HG03460 (cell line): ENCODE data around the gene DUSP2.

Experiments used
- ATAC-seq: cut with Tn5 transposase; IDR thresholded peaks from one replicate; pipeline ENCODE4 v1.9.1; 2021; ENCODE audit not compliant: unreplicated experiment

The DUSP2 gene

DNA sequence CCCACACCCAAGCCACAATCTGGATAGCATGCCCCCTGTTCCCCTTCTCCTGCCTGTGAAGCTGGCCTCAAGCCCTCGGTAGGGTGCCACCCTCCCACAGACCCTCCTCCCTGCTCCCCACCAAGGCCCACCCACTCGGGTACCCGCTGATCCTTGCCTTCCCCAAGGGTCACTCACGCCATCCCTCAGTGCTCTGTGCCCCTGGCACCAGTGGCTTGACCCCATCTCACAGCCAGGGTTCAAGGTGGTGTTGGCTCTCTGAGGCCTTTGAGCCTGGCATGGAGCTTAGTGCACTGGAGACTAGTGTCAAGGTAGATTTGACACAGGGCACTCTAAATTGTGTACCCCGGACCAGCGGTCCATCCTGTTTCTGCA is 40.8 kb downstream of the DUSP2 start:
- ATAC-seq: no peak

DNA sequence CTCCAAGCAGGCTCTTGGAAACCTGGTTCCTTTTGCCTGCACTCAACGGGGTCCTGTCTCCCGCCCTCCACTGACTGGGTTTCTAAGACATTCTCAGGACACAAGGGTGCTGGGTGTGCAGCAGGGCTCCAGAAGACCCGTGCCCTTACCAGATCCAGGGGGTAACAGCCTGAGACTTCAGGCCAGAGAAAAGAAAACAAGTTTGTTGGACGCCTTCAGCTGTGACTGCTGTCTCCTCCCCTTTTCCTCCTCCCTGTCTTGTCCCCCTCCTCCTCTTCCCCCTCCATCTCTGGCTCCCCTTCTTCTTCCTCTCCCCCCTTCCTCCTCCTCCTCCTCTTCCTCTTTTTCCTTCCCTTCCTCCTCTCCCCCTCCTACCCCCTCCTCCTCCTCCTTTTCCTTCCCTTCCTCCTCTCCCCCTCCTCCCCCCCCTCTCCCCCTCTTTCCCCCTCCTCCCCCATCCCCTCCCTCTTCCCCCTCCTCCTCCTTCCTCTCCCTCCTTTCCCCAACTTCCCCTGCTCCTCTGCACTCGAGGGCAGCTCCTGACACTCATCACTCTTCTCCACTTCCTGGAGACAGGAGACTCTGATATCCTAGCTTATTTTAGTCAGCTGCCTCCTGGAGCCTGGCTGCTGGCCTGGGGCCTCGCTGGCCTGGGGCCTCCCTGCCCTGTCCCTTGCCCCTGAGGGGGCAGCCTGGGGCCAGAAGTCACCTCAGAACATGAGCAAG is 41.3 kb downstream of the DUSP2 start:
- ATAC-seq: no peak

DNA sequence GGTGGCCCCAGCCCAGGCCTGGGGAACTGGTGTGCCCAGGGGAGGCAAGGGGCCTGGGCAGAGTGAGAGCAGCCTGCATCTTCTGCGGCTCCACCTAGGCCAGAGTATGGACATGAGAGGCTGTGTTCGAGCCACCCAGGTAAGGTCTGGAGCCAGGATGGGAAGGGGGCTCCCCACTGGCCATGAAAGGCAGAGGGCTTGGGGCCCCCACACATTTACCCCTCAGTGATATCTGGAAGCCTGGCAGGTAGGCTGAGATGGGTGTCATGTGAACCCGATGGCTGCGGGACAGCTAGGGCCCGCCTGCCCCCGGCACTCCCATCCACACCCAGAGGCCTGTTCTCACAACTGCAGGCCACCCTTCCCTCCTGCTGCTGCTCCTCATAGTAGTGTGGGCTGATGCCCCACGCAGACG is 42.0 kb downstream of the DUSP2 start:
- no peak for ATAC-seq

DNA sequence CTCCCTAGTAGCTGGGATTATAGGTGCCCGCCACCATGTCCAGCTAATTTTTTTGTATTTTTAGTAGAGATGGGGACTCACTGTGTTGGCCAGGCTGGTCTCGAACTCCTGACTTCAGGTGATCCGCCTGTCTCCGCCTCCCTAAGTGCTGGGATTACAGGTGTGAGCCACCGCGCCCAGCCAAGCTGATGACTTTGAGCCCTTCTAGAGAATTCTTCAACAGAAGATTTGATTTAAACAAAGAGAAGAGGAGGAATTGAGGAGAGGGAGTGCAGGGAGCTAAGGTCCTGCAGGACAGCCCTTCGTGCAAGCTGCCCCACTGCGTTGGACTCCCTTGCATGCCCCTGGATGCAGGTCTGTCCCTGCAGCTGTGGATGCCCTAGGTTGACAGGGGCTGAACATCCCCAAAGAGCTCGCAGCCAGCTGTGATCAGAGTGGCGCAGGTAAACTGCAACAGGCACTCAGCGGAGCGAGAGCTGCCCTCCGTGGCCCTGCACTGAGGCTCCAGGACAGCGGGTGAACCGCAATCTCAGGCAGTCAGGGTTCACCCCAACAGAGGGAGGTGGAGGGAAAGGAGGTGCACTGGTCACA is 42.5 kb downstream of the DUSP2 start:
- no peak for ATAC-seq

DNA sequence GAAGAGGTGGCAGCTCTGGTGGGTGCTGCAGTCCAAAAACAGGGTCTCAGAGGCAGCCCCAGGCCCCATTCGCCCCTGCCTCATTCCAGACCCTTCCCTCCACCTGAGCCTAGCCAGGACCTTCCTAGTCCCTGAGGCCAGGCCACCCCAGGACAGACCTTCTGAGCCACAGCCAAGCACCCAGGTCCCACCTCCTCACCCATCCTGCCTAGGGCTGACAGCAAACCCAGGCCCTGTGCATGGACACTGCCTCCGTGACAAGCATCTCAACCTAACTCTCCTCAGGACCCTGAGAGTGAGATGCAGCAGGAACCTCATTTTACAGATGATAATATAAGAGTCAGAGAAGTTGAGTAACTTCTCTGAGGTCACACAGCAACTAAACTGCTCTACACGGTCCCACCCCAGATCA is 44.3 kb downstream of the DUSP2 start:
- ATAC-seq: no peak

DNA sequence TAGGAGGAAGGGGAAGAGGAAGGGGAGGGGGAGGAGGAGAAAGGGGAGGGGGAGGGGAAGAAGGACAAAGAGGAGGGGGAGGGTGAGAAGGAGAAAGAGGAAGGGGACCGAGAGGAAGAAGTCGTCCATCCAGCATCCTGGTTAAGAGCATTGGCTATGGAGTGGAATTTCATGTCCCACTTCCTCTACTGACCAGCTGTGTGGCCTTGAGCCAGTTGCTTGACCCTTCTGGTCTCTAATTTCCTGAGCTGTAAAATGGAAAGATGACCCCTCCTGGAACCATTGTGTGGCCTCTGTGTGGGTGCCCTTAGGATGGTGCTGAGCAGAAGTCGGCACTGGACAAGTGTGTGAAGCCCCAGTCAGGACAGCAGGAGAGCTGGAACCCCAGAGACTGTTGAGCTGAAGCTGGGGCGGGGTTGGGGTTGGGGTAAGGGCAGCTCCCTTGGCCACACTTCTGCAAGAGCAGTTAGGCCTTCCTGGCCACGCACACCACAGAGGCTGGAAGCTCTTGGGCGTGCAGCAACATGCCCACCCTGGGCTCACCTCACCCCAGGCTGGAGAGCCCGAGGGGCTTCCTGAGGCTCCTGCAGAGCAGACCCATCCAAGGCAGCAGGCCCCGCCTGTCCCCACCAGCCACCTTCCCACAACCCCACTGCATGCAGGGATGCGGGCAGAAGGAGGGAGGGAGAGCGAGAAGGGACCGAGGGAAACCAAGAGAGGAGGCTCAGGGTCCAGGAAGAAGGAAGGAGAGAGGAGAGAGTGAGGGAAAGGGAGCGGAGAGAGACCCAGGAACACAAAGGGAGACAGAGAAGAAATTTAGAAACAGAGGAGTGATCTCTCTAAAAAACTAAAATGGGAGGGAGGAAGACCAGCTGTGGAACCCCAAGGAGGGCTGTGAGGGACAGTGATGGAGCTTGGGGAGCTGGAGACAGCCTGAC is 45.1 kb downstream of the DUSP2 start:
- no peak for ATAC-seq

DNA sequence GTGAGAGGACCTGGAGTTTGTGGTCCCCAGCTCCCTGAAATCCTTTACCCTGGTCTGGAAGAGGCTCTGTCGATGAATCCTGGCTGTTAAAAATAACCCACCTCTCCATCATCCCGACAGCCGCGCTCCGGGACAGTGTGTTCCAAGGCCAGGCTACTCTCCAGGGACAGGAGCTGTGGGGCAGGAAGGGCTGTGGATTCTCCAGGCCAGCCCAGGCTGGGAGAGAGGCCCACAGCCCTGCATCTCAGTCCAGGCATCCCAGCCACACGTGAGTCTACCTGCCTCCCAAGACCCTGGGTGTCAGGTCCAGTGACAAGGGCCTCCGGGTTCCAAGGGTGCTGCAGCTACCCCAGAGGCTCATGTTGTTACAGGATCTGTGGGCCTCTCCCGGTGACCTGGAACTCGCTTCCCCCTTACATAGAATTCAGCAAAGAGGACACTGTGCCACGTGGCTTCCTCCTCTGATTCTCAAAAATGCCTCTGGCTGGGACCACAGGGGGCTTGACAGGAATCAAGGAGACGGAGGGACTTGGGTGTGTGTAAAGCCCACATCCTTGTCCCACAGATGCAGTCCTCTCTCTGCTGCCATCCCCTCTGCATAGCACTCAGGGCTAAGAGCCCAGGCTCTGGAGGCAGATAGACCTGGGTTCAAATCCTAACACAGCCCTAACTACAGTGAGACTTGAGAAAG is 46.2 kb downstream of the DUSP2 start:
- ATAC-seq: no peak

DNA sequence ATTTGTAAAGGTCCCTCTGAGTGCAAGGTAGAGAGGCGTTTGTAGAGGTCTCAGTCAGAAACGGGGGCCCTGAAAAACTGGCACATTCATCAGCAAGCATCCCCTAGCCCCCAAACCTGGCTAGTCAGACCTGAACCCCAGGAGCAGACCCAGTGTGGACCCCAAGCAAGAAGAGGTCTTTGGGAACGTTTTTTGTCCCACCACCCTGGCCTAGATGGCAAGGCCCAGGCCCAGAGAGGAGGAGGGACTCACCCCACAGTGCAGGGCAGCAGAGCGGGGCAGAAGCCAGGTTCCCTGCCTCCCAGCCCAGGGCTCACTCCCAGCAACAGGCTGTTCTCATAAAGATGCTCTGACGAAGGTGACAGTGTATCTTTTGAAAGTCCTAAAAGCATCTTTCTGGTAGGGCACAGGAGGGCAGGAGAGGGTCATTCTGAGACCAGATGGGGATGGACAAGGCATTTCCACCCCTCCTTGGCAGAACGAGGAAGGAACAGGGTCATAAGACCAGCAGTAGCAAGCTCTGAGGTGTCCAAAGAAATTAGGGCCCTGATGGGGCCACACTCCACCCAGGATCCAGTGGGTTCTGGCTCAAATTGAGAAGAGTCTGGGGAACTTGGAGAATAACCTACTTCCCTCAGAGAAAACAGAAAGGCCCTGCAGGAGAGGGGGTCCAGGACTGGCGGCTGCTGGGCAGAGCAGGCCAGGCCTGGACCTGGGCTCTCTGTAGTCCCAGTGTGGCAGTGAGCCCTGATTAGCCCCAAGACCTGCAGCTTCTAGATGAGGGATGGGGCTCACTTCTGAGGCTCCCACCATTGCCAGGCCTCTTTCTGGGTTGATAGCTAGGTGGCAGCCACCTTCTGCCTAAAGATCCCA is 47.1 kb downstream of the DUSP2 start:
- no peak for ATAC-seq

DNA sequence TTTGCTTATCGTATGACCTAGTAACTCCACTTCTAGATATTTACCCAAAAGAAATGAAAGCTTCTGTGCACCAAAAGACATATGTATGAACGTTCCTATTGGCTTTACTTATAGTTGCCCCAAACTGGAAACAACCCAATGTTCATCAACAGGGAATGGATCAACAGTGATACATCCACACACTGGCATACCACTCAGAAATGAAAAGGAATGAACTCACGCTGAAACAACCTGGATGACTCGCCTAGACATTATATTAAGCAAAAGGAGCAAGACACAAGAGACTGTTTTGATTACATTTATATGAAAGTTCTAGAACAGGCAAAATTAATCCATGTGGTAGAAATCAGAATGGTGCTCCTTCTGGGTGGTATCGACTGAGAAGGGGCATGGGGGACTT is 47.8 kb downstream of the DUSP2 start:
- ATAC-seq: no peak

DNA sequence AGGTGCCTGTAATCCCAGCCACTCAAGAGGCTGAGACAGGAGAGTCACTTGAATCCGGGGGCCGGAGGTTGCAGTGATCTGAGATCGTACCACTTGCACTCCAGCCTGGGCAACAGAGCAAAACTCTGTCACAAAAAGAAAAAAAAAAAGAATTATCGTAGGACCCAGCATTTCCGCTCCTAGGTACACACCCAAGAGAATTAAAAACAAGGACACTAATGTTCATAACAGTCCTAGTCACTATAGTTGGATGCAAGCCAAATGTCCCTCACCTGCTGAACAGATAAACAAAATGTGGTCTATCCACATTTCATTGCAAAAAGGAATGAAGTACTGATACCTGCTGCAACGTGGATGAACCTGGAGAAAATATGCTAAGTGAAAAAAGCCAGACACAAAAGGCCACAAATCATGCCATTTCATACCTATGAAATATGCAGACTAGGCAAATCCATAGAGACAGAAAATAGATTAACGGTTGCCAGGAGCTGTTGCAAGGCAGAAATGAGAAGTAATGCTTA is 50.1 kb downstream of the DUSP2 start:
- no peak for ATAC-seq

DNA sequence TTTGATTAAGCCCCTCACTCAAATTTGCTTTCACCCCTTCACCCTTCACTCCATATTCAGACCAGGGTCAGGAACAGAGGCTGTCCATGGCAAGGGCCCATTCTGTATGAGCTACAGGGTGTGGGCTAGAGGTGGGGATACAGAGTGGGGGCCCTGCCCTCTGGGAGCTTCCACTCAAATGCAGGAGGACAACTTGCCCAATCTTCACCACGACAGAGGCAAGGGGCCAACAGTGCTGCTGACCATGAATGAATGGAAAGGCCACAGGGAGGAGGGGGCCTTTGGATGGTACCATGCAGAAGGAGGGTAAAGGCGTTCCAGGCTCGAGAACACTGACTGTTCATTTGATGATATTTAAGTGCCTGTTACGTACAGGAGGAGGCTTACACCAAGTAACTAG is 51.7 kb downstream of the DUSP2 start:
- ATAC-seq: no peak
